HT-29 (cell line): ENCODE measurements around the gene LPGAT1. TPM values are rescaled to one million over a fixed set of nuclear protein-coding genes. Genes with fewer than 3 reads are reported as not detected.

ENCODE experiments used
- DNase-seq: peaks from one replicate; pipeline ENCODE4 v3.0.0-alpha.2; 2015; ENCODE audit warnings: low spot score
- total RNA-seq: library from RNA; depleted of rRNA; stranded (reverse); fragments of >200 nt; shearing (Covaris generic); gene quantifications from 2 replicates; pipeline ENCODE4 v1.2.3, GENCODE V29; 2014

The LPGAT1 gene
- total RNA-seq, 1 experiment from 2014 or later, result 13.1 TPM

DNA sequence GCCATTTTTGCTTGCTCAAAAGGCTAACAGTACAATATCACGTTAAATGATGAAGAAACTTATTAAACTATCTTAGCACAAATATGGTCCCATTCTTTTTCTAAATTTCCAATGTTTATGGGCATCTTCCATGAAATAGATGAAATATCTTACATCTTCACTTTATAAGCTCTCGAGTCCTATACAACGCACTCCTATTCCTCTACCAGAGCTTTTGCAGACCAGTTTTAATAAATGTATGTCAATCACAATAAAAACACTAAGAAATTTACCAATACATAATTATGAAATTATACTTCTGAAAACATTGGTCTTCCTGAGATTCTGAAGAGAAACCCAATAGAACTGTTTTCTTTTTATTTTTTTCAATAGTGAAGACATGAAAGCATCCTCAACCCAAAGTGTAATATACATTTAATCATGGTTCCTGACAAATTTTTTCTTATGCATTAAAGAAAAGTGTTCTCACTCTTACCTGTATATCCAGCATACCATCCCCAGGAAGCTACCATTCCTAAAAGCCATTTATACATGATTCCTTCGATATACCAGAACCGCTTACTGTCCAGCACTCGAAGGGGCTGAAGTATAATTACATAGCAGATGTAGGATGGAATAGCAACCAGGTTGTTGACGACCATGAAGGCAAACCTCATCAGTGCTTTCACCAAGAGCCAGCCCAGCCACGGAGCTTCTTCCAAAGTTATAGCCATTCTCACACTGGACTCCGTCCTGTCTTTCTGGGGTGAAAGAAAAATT lies 1.8 kb downstream of the LPGAT1 start:
- DNase-seq, result no peak

DNA sequence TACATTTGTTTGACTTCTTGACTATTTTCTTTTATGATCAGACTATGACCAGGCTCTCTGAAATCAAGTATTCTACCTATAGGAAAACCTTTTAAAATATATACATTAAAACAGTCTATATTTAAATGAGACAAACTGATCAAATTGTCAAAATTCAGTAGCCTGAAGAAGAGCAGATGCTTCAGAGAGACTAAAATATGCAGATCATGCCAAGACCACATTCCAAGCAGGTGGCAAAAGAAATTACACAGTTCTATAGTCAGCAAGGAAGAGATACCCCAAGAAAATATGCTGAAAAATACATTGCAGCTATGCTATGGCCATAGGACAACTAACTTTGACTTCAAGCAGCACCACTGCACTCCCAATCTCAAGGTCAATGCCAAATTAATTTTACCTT lies 3.5 kb downstream of the LPGAT1 start:
- no peak for DNase-seq

DNA sequence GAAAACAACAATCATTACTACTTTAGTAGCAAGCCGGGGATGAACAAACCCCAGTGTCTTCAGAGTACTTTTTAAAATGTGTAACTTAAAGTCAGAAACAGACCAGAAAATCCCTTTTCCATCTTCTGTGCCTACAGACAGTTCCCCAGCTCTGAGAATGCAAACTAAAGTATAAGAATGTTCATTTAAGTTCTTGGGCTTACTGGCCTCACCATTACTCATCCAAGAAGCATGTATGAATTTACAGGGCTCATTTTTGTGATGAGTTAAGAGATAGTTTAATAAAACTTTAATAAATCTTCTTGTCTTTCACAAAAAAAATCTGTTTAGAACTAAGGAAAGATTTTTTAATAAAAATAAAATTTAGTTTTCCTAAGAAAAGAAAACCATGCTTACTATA lies 4.6 kb downstream of the LPGAT1 start:
- no peak for DNase-seq

DNA sequence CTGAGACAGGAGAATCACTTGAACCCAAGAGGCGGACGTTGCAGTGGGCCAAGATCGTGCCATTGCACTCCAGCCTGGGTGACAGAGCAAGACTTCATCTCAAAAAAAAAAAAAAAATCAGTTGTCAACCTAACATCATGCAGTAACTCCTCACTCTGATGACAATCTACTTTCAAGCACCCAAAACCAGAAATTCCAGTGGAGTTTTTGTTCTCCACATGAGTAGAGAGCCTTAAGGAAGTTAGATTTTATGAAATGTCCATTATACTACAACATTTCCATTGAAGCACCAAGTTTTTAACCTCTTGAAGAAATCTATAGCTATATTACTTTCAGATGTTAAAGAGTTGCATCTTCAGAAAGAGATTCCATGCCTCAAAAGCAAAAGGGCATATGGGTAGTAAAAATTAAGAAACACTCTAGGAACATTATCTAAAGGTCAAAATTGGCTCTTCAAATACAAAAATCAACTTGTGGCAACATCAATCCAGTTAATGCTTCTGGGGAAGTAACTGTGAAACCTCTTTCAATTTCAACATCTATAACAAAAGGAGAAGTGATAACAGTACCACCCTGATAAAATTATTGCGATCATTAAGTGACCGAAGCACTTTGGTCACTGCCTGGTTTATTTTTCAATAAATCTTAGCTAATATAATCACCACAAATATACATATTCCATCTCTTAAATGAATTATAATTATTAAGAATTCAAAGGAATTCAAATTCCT lies 7.7 kb downstream of the LPGAT1 start:
- DNase-seq, result no peak

DNA sequence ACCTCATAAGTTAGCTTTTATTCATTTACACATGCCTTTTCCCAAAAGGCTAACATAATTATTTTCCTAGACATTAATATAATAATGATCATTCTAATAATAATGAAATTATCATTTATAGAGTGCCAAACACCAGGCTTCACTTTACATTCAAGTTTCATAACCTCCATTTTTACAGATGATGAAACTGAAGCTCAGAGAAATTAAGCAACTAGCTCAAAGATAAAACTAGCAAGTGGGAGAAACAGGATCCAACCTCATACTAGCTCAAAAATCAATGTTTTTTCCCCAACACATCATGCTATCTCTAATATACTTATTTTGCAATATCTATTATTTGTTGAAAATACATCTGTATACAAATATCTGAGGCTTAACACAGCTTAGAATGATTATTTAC lies 14.0 kb downstream of the LPGAT1 start:
- no peak for DNase-seq

DNA sequence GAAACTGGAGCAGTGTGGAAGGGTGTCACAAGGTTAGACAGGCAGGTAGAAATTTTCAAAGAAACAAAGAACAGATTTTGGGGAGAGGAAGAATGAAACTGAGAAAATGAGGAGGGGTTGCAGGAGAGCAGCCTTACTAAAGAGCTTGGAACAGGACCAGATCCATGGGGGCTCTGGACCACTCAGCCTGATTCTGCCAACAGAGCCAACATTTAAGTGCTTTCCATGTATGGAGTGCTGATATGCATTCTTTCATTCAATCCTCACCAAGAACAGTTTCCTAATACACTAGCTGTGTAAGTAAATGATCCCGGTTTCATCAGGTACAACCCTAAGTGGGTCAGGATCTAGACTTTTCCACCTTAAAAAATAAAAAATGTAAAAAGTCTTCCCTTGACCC lies 16.2 kb downstream of the LPGAT1 start:
- DNase-seq, result no peak

DNA sequence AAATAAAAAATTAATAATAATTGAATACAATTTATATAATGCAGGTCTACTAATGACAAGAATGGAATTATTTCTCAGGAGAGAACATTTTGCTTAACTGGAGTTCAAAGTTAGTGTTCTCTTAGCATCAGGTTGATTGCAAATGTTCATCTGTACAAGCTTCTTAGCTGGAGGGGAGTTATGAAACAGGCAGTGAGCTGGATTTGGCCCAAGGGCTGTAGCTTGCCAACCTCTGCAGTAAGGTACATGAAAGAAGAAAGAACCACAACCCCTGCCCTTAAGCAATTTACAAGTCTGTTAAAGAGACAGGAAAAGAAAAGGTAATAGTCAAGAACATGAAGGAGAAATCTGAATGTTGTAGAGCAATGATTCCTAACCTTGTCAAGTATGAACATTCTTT lies 17.0 kb downstream of the LPGAT1 start:
- DNase-seq, result no peak

DNA sequence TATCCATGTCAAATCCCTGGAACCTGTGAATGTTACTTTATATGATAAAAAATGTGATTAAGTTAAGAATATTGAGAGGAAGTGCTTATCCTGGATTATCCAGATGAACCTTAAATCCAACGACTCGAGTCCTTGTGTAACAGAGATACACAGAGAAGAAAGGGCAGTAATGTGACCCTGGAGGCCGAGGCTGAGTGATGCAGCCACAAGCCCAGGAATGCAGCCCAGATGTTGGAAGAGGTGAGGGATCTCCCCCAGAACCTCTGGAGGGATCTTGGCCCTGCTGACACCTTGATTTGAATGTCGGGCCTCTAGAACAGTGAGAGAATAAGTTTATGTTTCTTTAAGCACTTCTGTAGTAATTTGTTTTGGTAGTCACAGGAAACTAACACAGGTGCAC lies 18.0 kb downstream of the LPGAT1 start:
- no peak for DNase-seq

DNA sequence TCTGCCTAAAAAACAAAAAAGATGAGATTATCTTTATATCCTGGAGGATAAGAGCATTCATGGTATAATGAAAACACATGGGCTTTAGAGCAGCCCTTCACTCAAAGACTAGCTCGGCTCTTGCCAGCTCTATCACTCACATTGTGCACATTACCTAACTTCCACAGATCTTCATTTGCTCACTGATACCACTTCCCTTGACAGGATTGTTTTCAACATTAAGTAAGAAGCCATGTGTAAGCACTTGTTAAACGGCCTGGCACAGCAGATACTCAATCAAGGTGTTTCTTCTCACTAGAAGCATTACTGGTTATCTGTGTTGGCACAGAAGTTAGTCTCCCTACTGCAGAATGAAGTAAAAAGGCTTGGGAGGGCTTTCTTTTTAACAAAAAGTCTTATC lies 18.7 kb downstream of the LPGAT1 start:
- DNase-seq, result no peak

DNA sequence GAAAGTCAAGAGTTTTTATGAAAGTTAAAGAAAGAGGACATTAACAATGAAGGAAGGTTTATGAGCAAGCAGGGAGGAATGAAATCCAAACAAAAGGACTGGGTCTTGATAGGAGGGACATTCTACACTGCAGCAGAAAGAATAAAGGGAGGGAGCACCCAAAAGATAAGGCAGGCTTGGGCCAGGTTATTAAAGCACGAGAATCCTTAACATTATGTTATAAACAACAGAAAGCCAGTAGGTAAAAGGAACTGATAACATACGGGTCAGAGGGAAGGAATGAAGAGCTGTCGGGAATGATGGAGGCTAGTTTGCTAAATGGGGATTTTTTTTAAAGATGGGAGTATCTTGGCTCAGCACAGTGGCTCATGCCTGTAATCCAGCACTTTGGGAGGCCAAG lies 19.4 kb downstream of the LPGAT1 start:
- DNase-seq, result no peak

DNA sequence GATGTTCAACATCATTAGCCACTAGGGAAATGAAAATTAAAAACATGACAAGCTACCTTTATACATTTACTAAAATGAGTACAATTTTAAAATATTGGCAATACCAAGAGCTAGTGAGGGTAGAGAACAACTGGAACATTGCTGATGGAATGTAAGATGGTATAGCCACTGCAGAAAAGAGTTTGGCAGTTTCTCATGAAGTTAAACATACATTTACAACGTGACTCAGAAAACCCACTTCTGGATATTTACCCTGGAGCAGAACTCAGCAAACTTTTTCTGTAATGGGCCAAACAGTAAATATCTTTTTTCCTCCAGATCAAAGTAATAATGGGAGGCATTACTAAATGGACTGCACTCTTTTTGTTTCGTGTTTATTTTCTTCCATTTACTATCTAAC lies 22.1 kb downstream of the LPGAT1 start:
- DNase-seq, result no peak

DNA sequence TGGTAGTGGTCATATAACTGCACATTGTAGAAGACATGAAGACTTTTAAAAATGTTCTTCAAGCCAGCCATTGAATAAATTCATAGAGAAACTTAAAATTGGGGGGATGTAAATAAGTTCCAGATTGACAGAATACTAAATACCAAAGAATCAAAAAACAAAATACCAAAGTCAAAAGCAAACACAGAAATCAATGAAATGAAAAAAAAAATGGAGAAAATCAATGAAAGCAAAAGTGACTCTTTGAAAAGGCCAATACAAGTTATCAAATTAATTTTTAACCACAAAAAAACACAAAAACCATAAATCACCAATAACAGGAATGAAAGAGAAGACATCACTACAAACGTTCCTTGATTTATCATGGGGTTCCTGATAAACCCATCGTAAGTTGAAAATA lies 25.6 kb downstream of the LPGAT1 start:
- no peak for DNase-seq

DNA sequence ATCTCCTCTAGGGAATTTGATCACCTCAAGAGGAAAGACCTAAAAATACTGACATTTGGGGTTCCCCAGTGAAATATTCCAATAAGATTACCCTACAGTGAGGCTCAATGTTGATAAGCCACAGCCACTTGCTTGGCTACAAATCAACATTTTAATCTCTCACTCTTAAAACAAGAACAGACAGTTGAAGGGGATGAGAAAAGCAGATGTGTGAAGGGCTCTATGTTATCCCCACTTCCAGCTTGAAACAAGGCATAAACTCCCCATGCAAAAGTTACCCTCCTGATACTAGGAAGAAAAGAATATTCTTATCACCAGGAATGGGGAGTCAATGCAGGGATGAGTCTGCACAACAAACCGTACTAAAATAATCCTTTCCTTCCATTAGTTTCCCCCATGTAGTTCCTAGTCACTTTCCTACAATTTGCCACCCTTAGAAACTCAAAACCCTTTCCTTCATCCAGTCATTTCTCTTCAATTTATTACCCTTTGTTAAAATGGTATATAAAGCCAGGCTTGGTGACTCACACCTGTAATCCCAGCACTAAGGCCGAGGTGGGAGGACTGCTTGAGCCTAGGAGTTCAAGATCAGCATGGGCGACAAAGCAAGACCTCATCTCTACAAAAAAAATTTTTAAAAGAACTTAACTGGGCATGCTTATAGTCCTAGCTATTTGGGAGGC lies 29.5 kb downstream of the LPGAT1 start:
- no peak for DNase-seq

DNA sequence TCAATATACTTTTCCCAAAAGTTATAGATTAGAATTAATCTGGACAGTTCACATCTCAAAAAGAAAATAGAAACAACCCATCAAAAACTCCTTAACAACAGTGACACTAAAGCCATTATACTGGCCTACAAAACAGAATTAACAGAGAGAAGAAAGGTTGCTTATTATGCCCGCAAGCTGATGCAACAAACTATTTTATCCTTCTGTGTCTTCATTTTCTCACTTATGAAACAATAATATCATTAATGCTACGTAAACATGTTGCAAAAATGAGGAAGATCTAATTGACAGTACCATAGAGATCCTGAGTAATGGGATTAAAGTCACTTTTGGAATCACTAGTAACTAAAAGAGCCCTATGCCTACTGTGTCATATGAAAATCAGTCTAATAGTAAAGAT lies 32.6 kb downstream of the LPGAT1 start:
- DNase-seq, result no peak

DNA sequence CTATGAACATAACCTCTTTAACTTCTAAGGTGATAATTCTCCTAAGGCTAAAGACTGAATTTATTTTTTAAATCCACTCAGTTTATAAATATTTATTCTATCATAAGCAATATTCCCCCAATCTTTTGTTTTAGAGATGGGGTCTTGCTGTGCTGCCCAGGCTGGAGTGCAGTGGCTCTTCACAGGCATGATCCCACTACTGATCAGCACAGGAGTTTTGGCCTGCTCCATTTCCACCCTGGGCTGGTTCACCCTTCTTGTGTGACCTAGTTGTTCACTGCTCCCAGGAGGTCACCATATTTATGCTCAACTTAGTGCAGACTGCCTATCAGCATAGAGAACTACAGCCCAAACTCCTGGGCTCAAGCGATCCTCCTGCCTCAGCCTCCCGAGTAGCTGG lies 38.6 kb downstream of the LPGAT1 start:
- no peak for DNase-seq

DNA sequence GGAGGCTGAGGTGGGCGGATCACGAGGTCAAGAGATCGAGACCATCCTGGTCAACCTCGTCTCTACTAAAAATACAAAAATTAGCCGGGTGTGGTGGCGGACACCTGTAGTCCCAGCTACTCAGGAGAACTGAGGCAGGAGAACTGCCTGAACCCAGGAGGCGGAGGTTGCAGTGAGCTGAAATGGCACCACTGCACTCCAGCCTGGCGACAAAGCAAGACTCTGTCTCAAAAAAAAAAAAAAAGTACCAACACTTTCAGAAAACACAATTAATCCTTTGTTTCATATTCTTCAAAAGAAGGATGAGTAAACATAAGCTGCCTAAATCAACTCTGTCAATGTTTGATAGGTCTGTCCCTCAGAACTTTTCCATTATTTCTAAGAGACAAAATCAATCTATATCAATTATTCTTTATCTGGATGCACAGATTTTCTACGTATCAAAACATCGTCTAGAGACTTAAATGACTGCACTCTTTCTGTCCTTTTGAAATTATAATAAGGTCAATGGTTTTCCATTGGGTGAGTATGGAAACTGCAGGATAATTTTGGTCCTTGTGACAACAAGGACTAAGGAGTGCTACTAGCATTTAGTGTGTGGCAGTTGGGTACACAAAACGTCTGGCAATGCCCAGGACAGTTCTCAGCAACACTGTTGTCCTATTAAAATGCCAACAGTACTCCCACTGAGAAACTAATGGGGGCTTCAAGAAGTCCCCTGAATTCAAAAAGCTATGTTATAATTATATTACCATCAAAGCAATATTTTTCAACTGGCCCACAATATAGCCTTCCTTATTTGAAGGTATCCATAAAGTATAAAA lies 40.7 kb downstream of the LPGAT1 start:
- no peak for DNase-seq

DNA sequence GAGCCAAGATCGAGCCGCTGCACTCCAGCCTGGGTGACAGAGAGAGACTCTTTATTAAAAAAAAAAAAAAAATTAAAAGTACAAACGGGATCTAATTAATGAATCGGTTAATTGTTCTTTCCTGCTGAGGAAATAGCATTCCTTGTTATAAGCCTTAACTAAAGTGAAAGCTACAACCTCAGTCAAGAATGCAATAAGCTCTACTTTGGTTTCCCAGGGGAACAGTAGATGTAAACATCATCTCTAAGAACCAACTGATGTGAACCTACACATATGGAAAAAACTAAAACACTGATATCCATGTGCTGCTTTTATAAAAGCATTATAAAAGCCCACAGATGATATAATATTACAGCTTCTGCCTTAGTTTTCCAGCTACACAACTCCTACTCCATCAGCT lies 41.9 kb downstream of the LPGAT1 start:
- no peak for DNase-seq

DNA sequence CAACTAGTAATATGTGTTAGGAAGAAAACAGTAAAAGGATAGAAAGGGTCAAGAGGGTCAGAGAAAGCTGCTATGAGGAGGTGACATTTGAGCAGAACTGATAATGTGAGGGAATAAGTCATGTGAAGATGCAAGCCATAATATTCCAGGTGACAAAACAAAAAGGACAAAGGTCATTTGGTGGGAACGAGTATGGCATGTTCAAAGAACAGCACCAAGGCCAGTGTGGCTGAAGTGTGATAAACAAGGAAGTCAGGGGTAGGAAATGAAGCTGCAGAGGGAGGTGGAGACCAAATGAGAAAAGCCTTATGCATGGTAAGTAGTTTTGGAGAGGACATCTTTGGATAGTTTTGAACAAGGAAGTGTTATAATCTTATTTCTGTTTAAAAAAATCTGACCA lies 46.7 kb downstream of the LPGAT1 start:
- peak; percentile 39 for DNase-seq

DNA sequence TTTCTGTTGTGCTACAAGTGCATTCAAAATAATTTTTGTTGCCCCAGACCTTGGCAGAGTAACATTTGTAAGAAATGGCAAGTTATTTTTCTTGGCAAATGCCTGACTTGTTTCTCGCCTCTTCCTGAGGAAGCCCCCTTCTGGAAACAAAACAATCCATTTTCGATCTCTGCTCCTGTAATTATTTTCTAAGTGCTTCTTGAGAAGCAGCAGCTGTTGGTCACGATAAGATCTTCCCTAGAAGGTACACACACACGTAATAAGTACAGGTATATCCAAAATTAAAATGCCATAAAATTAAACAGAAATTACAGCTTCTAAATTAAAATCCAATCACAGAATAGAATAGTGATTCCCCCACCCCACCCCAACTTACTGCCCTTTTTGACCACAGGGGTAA lies 47.3 kb downstream of the LPGAT1 start:
- DNase-seq, result no peak

DNA sequence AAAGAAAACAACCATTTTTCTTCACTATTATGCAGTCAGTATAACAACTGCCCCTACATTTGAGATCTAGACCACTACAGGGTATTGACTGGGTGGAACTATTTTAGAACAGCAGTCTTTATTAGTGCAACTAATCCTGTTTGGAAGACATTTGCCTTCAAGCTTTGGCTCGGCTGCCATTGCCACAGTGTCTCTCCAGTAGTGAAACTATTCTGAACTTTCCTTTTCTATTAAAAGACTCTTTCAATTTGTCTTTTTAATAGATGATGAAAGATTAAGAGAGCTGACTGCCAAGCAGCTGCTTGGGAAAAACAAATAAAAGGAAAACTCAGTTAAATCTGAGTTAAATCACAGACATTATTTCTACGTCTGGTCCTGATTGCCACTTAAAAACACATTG lies 49.3 kb downstream of the LPGAT1 start:
- DNase-seq, result no peak

DNA sequence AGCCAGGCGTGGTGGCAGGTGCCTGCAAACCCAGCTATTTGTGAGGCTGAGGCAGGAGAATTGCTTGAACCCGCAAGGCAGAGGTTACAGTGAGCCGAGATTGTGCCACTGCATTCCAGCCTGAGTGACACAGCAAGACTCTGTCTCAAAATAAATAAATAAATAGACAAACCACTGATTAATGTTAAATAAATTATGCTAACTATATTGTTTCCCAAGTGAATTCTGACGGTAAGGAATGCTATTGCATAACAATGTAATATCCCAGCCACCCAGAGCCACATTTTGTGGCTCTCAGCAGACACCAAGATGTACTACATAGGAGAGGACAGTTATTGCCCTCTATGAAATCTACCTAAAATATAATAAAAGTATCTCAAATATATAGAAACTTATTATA lies 55.4 kb downstream of the LPGAT1 start:
- no peak for DNase-seq

DNA sequence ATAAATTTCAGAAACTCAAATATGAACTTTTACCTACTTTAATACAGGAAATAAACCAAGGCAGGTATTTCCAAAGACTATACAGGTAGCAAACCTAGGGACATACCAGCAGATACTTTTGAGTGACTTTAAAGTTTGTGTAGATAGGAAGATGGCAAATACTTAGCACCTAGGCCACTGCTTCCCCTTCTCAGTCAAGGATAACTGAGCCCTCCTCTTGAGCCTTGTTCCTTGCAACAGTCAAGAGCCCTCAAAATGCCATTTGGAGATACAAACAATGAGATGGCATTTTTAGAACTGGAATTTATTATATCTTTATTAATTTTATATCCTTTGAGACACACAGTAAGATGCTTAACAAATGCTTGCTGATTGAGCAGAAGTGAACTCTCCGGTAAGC lies 65.9 kb downstream of the LPGAT1 start:
- no peak for DNase-seq
